HepG2 (cell line): Measurements from ENCODE around the gene ADGRF1. TPM values are rescaled to one million over a fixed set of nuclear protein-coding genes. Genes with fewer than 3 reads are reported as not detected.

Experiments
- ATAC-seq: fragments of 200-7000 bp; cut with Tn5 transposase; 3 replicates; pipeline ENCODE4 v1.9.1; 2020; ENCODE audit warnings: mild to moderate bottlenecking, moderate library complexity
- BruUV-seq: library from RNA; stranded (reverse); fragments of 400-500 nt; replicated peaks from 2 replicates; lab custom pipeline; 2021; lab: Mats Ljungman, UMichigan
- CTCF ChIA-PET: fragments of 300-600 bp; formaldehyde crosslinking; extraction: SDS; loops from one replicate; lab custom pipeline; 2021; ENCODE audit warnings: low total read pairs, inconsistent platforms, low intra/inter-chr PET ratio; lab: Yijun Ruan, JAX
- POLR2A ChIA-PET: fragments of 350-600 bp; sonication (Branson Sonifier 250); formaldehyde crosslinking; loops from one replicate; lab custom pipeline; 2020; ENCODE audit warnings: antibody characterized with exemption, inconsistent platforms; lab: Yijun Ruan, JAX
- DNase-seq: peaks from one replicate; pipeline ENCODE4 v3.0.0-alpha.2; 2015; ENCODE audit warnings: low spot score
- FAIRE-seq: peaks from 3 replicates; lab custom pipeline; 2011; peaks lifted over from hg19 to GRCh38; lab: Jason Lieb, UNC
- H2AFZ ChIP-seq: one replicate; pipeline ENCODE4 v1.6.1; 2011; ENCODE audit warnings: low read length, inconsistent platforms
- H3K27ac ChIP-seq: fragments of 300-600 bp; 3 replicates; pipeline ENCODE4 v1.8.0; 2011; ENCODE audit warnings: mixed run types, mild to moderate bottlenecking, mixed read lengths, low read length, inconsistent platforms; ENCODE audit not compliant: insufficient read depth; ENCODE audit errors: extremely low read length
- H3K27me3 ChIP-seq, 2 experiments: fragments of 200-600 bp in 1 of 2; 2 replicates in 1 of 2; 3 replicates in 1 of 2; pipeline versions ENCODE4 v1.6.0 to v1.8.0; 2011; ENCODE audit warnings: low read length in 2 of 2, mild to moderate bottlenecking in 2 of 2, moderate library complexity in 2 of 2, inconsistent platforms in 1 of 2; ENCODE audit not compliant: insufficient read depth in 2 of 2, control insufficient read depth in 1 of 2
- H3K36me3 ChIP-seq, 2 experiments: fragments of 200-600 bp in 1 of 2; replicated peaks in 1 of 2; 2 replicates in 1 of 2; 3 replicates in 1 of 2; pipeline versions ENCODE4 v1.5.1 to v1.8.0; 2011; ENCODE audit warnings: low read length in 2 of 2, inconsistent platforms in 1 of 2; ENCODE audit not compliant: insufficient read depth in 2 of 2, control insufficient read depth in 1 of 2
- H3K4me1 ChIP-seq: 2 replicates; pipeline ENCODE4 v1.5.1; 2012; ENCODE audit warnings: low read length, inconsistent platforms; ENCODE audit not compliant: insufficient read depth
- H3K4me2 ChIP-seq: 2 replicates; pipeline ENCODE4 v1.6.0; 2011; ENCODE audit warnings: low read depth, low read length, inconsistent platforms
- H3K4me3 ChIP-seq, 3 experiments: fragments of 200-600 bp in 1 of 3; sonication (generic), shearing (Covaris generic) in 1 of 3; replicated peaks in 1 of 3; 2 replicates each; pipeline ENCODE4 v1.5.1; 2011 to 2016; ENCODE audit warnings: low read length in 3 of 3, inconsistent platforms in 2 of 3, low read depth in 2 of 3, mild to moderate bottlenecking in 2 of 3, control low read depth in 1 of 3, mixed read lengths in 1 of 3; ENCODE audit not compliant: insufficient read depth in 1 of 3
- H3K79me2 ChIP-seq: one replicate; pipeline ENCODE4 v1.6.1; 2011; ENCODE audit warnings: low read length, inconsistent platforms; ENCODE audit not compliant: insufficient read depth
- H3K9ac ChIP-seq: 2 replicates; pipeline ENCODE4 v1.6.0; 2011; ENCODE audit warnings: mild to moderate bottlenecking, low read depth, low read length, inconsistent platforms; ENCODE audit not compliant: insufficient read depth
- H3K9me3 ChIP-seq: 2 replicates; pipeline ENCODE4 v1.5.1; 2012; ENCODE audit warnings: mild to moderate bottlenecking, low read length
- H4K20me1 ChIP-seq: 2 replicates; pipeline ENCODE4 v1.6.0; 2011; ENCODE audit warnings: inconsistent platforms, mild to moderate bottlenecking, low read length, moderate library complexity; ENCODE audit not compliant: insufficient read depth
- ARID2 ChIP-seq: sonication (generic); formaldehyde crosslinking; IDR thresholded peaks from 2 replicates; pipeline ENCODE4 v1.8.1; 2022; ENCODE audit warnings: mild to moderate bottlenecking, missing genetic modification reagents, borderline replicate concordance
- BRF2 ChIP-seq: sonication (generic); formaldehyde crosslinking; IDR thresholded peaks from 2 replicates; pipeline ENCODE4 v1.8.1; 2022; ENCODE audit warnings: mild to moderate bottlenecking, missing genetic modification reagents
- CCAR2 ChIP-seq: fragments of 200-400 bp; formaldehyde crosslinking; optimal IDR thresholded peaks from 2 replicates; pipeline ENCODE3; 2018; ENCODE audit warnings: low read depth, mild to moderate bottlenecking, low read length, moderate library complexity
- DMTF1 ChIP-seq: sonication (generic); formaldehyde crosslinking; IDR thresholded peaks from 2 replicates; pipeline ENCODE4 v1.4.0; 2020; ENCODE audit warnings: mild to moderate bottlenecking, missing genetic modification reagents
- FOXA3 ChIP-seq: IDR thresholded peaks from 2 replicates; pipeline ENCODE4 v1.6.1; 2016; ENCODE audit warnings: missing genetic modification reagents, missing compliant biosample characterization
- POLR2G ChIP-seq: fragments of 200-400 bp; formaldehyde crosslinking; IDR thresholded peaks from 2 replicates; pipeline ENCODE4 v1.6.1; 2018; ENCODE audit warnings: mild to moderate bottlenecking, low read depth, low read length, moderate library complexity
- RARA ChIP-seq: IDR thresholded peaks from 2 replicates; pipeline ENCODE4 v1.6.1; 2016; ENCODE audit warnings: missing genetic modification reagents, missing compliant biosample characterization
- THAP11 ChIP-seq: IDR thresholded peaks from 2 replicates; pipeline ENCODE4 v1.6.1; 2016; ENCODE audit warnings: missing biosample characterization, missing genetic modification reagents
- ZBTB37 ChIP-seq: sonication (generic); formaldehyde crosslinking; IDR thresholded peaks from 2 replicates; pipeline ENCODE4 v1.4.0; 2020; ENCODE audit warnings: mild to moderate bottlenecking, missing genetic modification reagents
- ZMAT3 ChIP-seq: sonication (generic); formaldehyde crosslinking; conservative IDR thresholded peaks from 2 replicates; pipeline ENCODE4 v1.7.0; 2021; ENCODE audit warnings: missing genetic modification reagents
- ZNF326 ChIP-seq: sonication (generic); formaldehyde crosslinking; IDR thresholded peaks from 2 replicates; pipeline ENCODE4 v1.4.0; 2020; ENCODE audit warnings: missing genetic modification reagents, borderline replicate concordance
- ZNF747 ChIP-seq: sonication (generic); formaldehyde crosslinking; IDR thresholded peaks from 2 replicates; pipeline ENCODE4 v1.8.1; 2023; ENCODE audit warnings: missing genetic modification reagents, mild to moderate bottlenecking, borderline replicate concordance
- ZSCAN5A ChIP-seq: sonication (generic); formaldehyde crosslinking; IDR thresholded peaks from 2 replicates; pipeline ENCODE4 v1.8.0; 2022; ENCODE audit warnings: mild to moderate bottlenecking, missing genetic modification reagents, borderline replicate concordance
- WGBS: methylation state at CpG from one replicate; pipeline ENCODE4 v1.1.6; 2017; ENCODE audit warnings: low lambda C conversion rate; 5-methylcytosine and 5-hydroxymethylcytosine counted together
- in situ Hi-C: cut with HindIII; loops from 2 replicates; pipeline ENCODE4 v1.10.0; 2017; ENCODE audit warnings: low pct_unique_long_range_greater_than_20kb; ENCODE audit not compliant: extremely low pct_ligation_motif_present
- intact Hi-C: fragments of 100-400 bp; cut with micrococcal nuclease; formaldehyde crosslinking; loops from one replicate; pipeline ENCODE4 v1.10.0; 2022; ENCODE audit not compliant: unreplicated experiment
- polyA plus RNA-seq, 8 experiments: library from polyadenylated mRNA; depleted of rRNA in 3 of 8; stranded (reverse) in 7 of 8; unstranded in 1 of 8; fragments of >200 nt; fragmentation: Illumina TruSeq in 4 of 8; extraction: Trizol in 4 of 8; gene quantifications; 2 replicates each; pipeline versions ENCODE4 v1.2.1 to v1.2.3, GENCODE V29; 2011 to 2016; ENCODE audit warnings: low read depth in 4 of 8, missing spikeins in 1 of 8, mixed read lengths in 1 of 8; ENCODE audit not compliant: insufficient read depth in 1 of 8
- total RNA-seq, 5 experiments: library from RNA; depleted of rRNA; stranded (reverse); fragments of >200 nt; fragmentation: Illumina TruSeq; extraction: Trizol; gene quantifications; 2 replicates each; pipeline ENCODE4 v1.2.3, GENCODE V29; 2016; ENCODE audit warnings: low read depth in 1 of 5

Gene ADGRF1
- total and polyA plus RNA-seq, 2 of the 13 experiments (the other 11 are each of a cell fraction or from before 2014, with no cell fraction given), result not detected

GRCh38 chr6:46990031-46990644 is 52.0 kb downstream of the ADGRF1 start:
- H3K4me2 ChIP-seq, result no peak overlapping the region
- 18% methylated on average over 6 of the region's 6 CpGs for WGBS
- in situ Hi-C loops, result loop anchor here (25.0 kb wide), 3 partner anchors 128 to 903 kb away; no protein-coding TSS in a partner anchor
- DNase-seq, result no peak
- no peak for ATAC-seq
- intact Hi-C loops, result loop anchor here (5.0 kb wide), 3 partner anchors 208 to 898 kb away; no protein-coding TSS in a partner anchor
- TF ChIP-seq ZNF326 (CRISPR knock-in tag) (no peak), CCAR2 (no peak), DMTF1 (no peak), ZNF747 (CRISPR knock-in tag) (no peak), FOXA3 (CRISPR knock-in tag) (no peak), ZSCAN5A (no peak), RARA (no peak), POLR2G (no peak), BRF2 (CRISPR knock-in tag) (no peak), THAP11 (no peak), ARID2 (CRISPR knock-in tag) (no peak), ZBTB37 (CRISPR knock-in tag) (no peak), ZMAT3 (no peak)
- H4K20me1 ChIP-seq, result no peaks in the 10 kb centered on the region
- peaks cover 0 to 26% of the 10 kb centered on the region in 2 experiments; a peak in 2 of 5 replicates for H3K27me3 ChIP-seq
- FAIRE-seq, result no peak
- H3K4me1 ChIP-seq, result no peaks in the 10 kb centered on the region
- POLR2A ChIA-PET, result no interaction called here
- H3K79me2 ChIP-seq, result no peaks in the 10 kb centered on the region
- no peak overlapping the region for H3K9ac ChIP-seq
- CTCF ChIA-PET, result interaction anchor here (1.2 to 2.1 kb wide), 3 partner anchors 141 to 900 kb away, joined by 4 to 21 read pairs (median 9); no protein-coding TSS in a partner anchor
- H3K27ac ChIP-seq, result no peak overlapping the region
- H3K36me3 ChIP-seq, result no peaks in the 10 kb centered on the region
- H2AFZ ChIP-seq, result no peak overlapping the region
- no peak overlapping the region for H3K4me3 ChIP-seq
- no peaks in the 10 kb centered on the region for H3K9me3 ChIP-seq
- BruUV-seq, result no TSS peak
